Activated CD4-positive, alpha-beta T cell treated with anti-CD3 and anti-CD28 coated beads, Interleukin-2, Interleukin-6, amounts not matched to agents 100 ng/mL and 50 ng/mL, durations not matched to agents 16 hours and 8 hours (primary cell): ENCODE data around the gene SPINK4.

Experiments
- DNase-seq: peaks from one replicate; pipeline ENCODE4 v3.0.0-alpha.2; 2020

Gene SPINK4

DNA sequence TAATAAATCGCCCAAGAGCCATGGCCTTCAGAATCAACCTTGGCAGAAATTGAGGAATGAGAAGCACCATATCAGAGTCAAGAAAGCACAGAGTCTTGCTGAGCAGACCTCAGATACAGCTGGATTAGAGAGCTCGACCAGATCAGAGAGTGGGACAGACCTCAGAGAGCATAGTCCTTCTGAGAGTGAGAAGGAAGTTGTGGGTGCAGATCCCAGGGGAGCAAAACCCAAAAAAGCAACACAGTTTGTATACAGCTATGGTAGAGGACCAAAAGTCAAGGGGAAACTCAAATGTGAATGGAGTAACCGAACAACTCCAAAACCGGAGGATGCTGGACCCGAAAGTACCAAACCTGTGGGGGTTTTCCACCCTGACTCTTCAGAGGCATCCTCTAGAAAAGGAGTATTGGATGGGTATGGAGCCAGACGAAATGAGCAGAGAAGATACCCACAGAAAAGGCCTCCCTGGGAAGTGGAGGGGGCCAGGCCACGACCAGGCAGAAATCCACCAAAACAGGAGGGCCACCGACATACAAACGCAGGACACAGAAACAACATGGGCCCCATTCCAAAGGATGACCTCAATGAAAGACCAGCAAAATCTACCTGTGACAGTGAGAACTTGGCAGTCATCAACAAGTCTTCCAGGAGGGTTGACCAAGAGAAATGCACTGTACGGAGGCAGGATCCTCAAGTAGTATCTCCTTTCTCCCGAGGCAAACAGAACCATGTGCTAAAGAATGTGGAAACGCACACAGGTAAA lies 54.9 kb downstream of the SPINK4 start:
- DNase-seq, result no peak

DNA sequence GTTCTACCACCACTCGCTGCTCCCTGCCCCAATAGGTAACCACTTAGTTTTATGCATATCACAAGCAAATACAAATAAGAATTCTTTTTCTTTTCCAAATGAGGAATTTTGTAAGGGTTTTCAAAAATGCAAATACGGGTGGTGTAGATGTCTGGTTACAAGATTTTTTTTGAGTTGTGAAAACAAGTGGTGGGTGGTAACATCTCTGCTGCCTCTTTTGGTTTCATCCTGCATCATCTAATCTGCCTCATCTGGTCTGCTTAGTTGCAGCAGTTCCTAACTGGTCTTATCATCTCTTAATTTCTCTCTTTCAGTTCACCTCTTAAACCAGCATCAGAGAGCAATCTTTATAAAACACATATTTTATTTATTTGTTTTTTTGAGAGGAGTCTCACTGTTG lies 55.6 kb downstream of the SPINK4 start:
- DNase-seq, result peak; percentile 59

DNA sequence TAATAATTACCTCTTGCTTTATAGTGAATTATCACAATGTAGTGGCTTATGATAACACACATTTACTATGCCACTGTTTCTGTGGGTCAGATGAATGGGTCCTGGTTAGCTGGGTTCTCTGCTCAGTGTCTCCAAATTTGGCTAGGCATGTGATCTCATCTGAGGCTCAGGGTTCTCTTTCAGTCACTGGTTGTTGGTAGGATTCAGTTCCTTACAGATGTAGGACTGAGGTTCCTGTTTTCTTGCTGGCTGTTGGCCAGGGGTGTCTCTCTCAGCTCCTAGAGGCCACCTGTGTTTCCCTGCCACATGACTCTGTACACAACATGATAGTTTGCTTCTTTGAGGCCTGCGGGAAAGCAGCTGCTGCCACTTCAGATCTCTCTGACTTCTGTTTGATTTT lies 57.5 kb downstream of the SPINK4 start:
- no peak for DNase-seq
